ENCODE measurements around the gene CFAP251. TPM values are rescaled to one million over a fixed set of nuclear protein-coding genes. Genes with fewer than 3 reads are reported as not detected.

The CFAP251 gene
- total RNA-seq, 2 experiments from 2014 or later, result 4.1 to 4.7 TPM

DNA sequence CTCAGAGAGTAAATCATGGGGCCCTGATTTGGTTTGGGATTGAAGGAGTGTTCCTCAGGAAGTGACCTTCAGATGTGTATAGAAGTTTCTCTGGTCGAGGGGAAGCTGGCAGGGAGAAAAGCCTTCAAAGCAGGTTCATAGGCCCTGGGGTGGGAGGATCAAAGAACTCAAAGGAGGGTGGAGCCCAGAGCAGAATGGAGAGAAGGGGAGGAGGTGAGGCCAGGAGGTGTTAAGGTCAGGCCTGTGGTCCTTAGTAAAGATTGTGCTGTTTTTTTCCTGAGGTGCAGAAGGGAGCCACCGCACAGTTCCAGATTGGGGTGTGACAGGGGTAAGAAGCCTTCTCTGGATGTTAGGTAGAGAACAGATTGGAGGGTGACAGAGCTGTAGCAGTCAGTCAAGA, 9.7 kb upstream of the CFAP251 start:
- no peak overlapping the region for H3K4me2 ChIP-seq (ENCODE audit: low read length)
- CTCF ChIA-PET (ENCODE audit: unreplicated experiment), result no interaction called here

DNA sequence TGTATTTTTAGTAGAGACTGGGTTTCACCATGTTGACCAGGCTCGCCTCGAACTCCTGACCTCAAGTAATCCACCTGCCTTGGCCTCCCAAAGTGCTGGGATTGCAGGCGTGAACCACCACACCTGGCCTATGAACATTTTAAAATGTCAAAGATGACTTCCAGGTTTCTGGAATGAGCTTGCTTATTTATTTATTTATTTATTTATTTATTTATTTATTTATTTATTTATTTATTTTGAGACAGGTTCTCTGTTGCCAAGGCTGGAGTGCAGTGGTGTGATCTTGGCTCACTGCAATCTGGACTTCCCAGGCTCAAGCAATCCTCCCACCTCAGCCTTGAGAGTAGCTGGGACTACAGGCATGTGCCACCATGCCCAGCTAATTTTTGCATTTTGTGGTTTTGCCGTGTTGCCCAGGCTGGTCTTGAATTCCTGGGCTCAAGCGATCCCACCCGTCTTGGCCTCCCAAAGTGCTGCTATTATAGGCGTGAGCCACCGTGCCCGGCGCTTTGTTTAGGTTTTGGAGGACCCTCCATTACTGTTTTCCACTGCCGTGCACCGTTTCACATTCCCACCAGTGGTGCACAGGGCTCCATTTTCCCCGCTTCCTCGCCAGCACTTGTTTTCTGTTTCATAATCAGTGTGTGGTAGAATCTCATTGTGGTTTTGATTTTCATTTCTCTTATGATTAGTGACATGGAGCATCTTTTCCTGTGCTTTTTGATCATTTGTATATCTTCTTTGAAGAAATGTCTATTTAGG, 6.4 kb upstream of the CFAP251 start:
- no peak overlapping the region for H3K4me2 ChIP-seq (ENCODE audit: low read length)
- DNase-seq (ENCODE audit: low spot score), result no peak
- H3K79me2 ChIP-seq (ENCODE audit: insufficient read depth, low read depth, low read length), result no peaks in the 10 kb centered on the region
- H2AFZ ChIP-seq (ENCODE audit: low read length), result no peak overlapping the region
- no TSS peak for BruUV-seq (replicated peaks)
- H3K27ac ChIP-seq (ENCODE audit: low read depth, low read length, poor library complexity, severe bottlenecking), result no peak overlapping the region
- H3K9me3 ChIP-seq (ENCODE audit: low read length), result no peaks in the 10 kb centered on the region
- no peak overlapping the region for H3K4me3 ChIP-seq (ENCODE audit: low read depth, low read length, poor library complexity, severe bottlenecking)
- H4K20me1 ChIP-seq (ENCODE audit: insufficient read depth, low read length), result no peaks in the 10 kb centered on the region
- ChIA-PET POLR2A (no interaction called here), CTCF (ENCODE audit: unreplicated experiment) (no interaction called here)
- no peaks in the 10 kb centered on the region for H3K9me2 ChIP-seq (ENCODE audit: insufficient read depth, low read length)
- H3K36me3 ChIP-seq (ENCODE audit: insufficient read depth, low read length), result peaks cover 94% of the 10 kb centered on the region
- peaks cover 11% of the 10 kb centered on the region for H3K4me1 ChIP-seq (ENCODE audit: insufficient read depth, low read length, poor library complexity, severe bottlenecking)
- TF ChIP-seq, protein P1, sequence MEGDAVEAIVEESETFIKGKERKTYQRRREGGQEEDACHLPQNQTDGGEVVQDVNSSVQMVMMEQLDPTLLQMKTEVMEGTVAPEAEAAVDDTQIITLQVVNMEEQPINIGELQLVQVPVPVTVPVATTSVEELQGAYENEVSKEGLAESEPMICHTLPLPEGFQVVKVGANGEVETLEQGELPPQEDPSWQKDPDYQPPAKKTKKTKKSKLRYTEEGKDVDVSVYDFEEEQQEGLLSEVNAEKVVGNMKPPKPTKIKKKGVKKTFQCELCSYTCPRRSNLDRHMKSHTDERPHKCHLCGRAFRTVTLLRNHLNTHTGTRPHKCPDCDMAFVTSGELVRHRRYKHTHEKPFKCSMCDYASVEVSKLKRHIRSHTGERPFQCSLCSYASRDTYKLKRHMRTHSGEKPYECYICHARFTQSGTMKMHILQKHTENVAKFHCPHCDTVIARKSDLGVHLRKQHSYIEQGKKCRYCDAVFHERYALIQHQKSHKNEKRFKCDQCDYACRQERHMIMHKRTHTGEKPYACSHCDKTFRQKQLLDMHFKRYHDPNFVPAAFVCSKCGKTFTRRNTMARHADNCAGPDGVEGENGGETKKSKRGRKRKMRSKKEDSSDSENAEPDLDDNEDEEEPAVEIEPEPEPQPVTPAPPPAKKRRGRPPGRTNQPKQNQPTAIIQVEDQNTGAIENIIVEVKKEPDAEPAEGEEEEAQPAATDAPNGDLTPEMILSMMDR (conservative IDR thresholded peaks at IDR 0.05; ENCODE audit: low read length), result no peak
- no peak for TF ChIP-seq EZH2phosphoT487 (IDR thresholded peaks at IDR 0.05; ENCODE audit: borderline replicate concordance, low read depth, low read length)
- intact Hi-C loops (cut with micrococcal nuclease; ENCODE audit: unreplicated experiment), result no loop called here

More for the DNA sequence above, 9.7 kb upstream of the CFAP251 start:
- POLR2A ChIA-PET, result interaction anchor here (0.6 to 1.1 kb wide), 3 partner anchors 13 to 235 kb away, joined by 3 to 9 read pairs (median 3); no protein-coding TSS in a partner anchor
- H3K9me3 ChIP-seq (ENCODE audit: low read length), result no peaks in the 10 kb centered on the region
- H3K4me3 ChIP-seq (ENCODE audit: low read depth, low read length, poor library complexity, severe bottlenecking), result no peak overlapping the region
- intact Hi-C loops (cut with micrococcal nuclease; ENCODE audit: unreplicated experiment), result no loop called here
- no TSS peak for BruUV-seq (replicated peaks)
- DNase-seq (ENCODE audit: low spot score), result no peak
- no peaks in the 10 kb centered on the region for H3K79me2 ChIP-seq (ENCODE audit: insufficient read depth, low read depth, low read length)
- H3K36me3 ChIP-seq (ENCODE audit: insufficient read depth, low read length), result peaks cover 90% of the 10 kb centered on the region
- H2AFZ ChIP-seq (ENCODE audit: low read length), result no peak overlapping the region
- H4K20me1 ChIP-seq (ENCODE audit: insufficient read depth, low read length), result no peaks in the 10 kb centered on the region
- no peaks in the 10 kb centered on the region for H3K4me1 ChIP-seq (ENCODE audit: insufficient read depth, low read length, poor library complexity, severe bottlenecking)
- no peak for TF ChIP-seq EZH2phosphoT487 (IDR thresholded peaks at IDR 0.05; ENCODE audit: borderline replicate concordance, low read depth, low read length)
- TF ChIP-seq, protein P1 (conservative IDR thresholded peaks at IDR 0.05; ENCODE audit: low read length), result no peak
- no peaks in the 10 kb centered on the region for H3K9me2 ChIP-seq (ENCODE audit: insufficient read depth, low read length)
- no peak overlapping the region for H3K27ac ChIP-seq (ENCODE audit: low read depth, low read length, poor library complexity, severe bottlenecking)

DNA sequence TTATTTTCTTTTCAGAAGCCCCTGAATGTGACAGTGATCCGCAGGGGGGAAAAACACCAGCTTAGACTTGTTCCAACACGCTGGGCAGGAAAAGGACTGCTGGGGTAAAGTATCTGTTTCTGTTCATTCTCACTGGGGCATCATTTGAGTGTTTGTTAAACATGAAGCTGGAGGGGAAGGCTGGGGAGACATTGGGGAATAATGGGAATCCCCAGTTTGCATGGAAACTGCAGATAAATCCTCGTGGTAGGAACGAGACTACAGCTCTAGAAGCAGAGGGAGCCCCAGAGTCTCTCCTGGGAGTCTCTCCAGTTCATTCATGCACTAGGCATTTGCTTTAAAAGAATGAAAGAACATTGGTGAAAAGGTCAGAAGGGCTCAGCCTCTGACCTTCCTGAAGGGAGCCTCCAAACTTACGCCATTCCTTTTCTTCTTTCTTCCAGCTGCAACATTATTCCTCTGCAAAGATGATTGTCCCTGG, 2.5 kb upstream of the CFAP251 start:
- Histone ChIP-seq H3K79me2 (ENCODE audit: insufficient read depth, low read depth, low read length) (peaks cover 6% of the 10 kb centered on the region; the same call in 1 of the 2 replicates), H3K27ac (ENCODE audit: low read depth, low read length, poor library complexity, severe bottlenecking) (no peak overlapping the region), H4K20me1 (ENCODE audit: insufficient read depth, low read length) (no peaks in the 10 kb centered on the region), H3K9me3 (ENCODE audit: low read length) (no peaks in the 10 kb centered on the region), H3K9me2 (ENCODE audit: insufficient read depth, low read length) (no peaks in the 10 kb centered on the region), H3K36me3 (ENCODE audit: insufficient read depth, low read length) (peaks cover 68% of the 10 kb centered on the region), H3K4me2 (ENCODE audit: low read length) (peak overlapping the region; percentile 1; the same call in 1 of the 2 replicates), H3K4me1 (ENCODE audit: insufficient read depth, low read length, poor library complexity, severe bottlenecking) (peaks cover 37% of the 10 kb centered on the region), H3K4me3 (ENCODE audit: low read depth, low read length, poor library complexity, severe bottlenecking) (no peak overlapping the region), H2AFZ (ENCODE audit: low read length) (no peak overlapping the region)
- no peak for DNase-seq (ENCODE audit: low spot score)
- TF ChIP-seq EZH2phosphoT487 (IDR thresholded peaks at IDR 0.05; ENCODE audit: borderline replicate concordance, low read depth, low read length), result no peak
- TF ChIP-seq, protein P1 (conservative IDR thresholded peaks at IDR 0.05; ENCODE audit: low read length), result no peak
- CTCF ChIA-PET (ENCODE audit: unreplicated experiment), result interaction anchor here (0.9 kb wide), 1 partner anchor 116 kb away, joined by 3 read pairs; no protein-coding TSS in a partner anchor
- POLR2A ChIA-PET, result interaction anchor here (0.9 kb wide), 1 partner anchor 91 kb away, joined by 3 read pairs; no protein-coding TSS in a partner anchor
- intact Hi-C loops (cut with micrococcal nuclease; ENCODE audit: unreplicated experiment), result loop anchor here (5.0 kb wide), 1 partner anchor 276 kb away; no protein-coding TSS in a partner anchor
- no TSS peak for BruUV-seq (replicated peaks)
